Ovary (tissue), 9 donors: ENCODE results near the gene RNF114. TPM values are rescaled to one million over a fixed set of nuclear protein-coding genes. Genes with fewer than 3 reads are reported as not detected.

Experiments used
- DNase-seq, 5 donors: peaks; one replicate each; pipeline ENCODE4 v3.0.0-alpha.2; 2019 to 2020
- H3K27ac ChIP-seq, 2 donors: fragments of 200-600 bp; one replicate each; pipeline versions ENCODE4 v1.5.1 to v1.8.0; 2019 to 2022
- H3K27me3 ChIP-seq: fragments of 200-600 bp; one replicate; pipeline ENCODE4 v1.8.0; 2022
- H3K36me3 ChIP-seq: fragments of 200-600 bp; sonication (generic); one replicate; pipeline ENCODE4 v1.5.1; 2019
- H3K4me1 ChIP-seq: one replicate; pipeline ENCODE4 v1.8.1; 2013; ENCODE audit warnings: mild to moderate bottlenecking, moderate library complexity; ENCODE audit not compliant: insufficient read depth
- H3K4me3 ChIP-seq: fragments of 200-600 bp; sonication (generic); one replicate; pipeline ENCODE4 v1.5.1; 2017
- H3K9me3 ChIP-seq, 2 donors: fragments of 200-600 bp in 1 of 2; sonication (generic) in 1 of 2; one replicate each; pipeline versions ENCODE4 v1.5.1 to v1.8.1; 2013 to 2019; ENCODE audit warnings: mild to moderate bottlenecking in 1 of 2, moderate library complexity in 1 of 2
- CTCF ChIP-seq, 3 donors: fragments of 450-650 bp in 2 of 3; fragments of 200-600 bp in 1 of 3; IDR thresholded peaks; one replicate each; pipeline versions ENCODE4 v1.5.1 to v1.8.0; 2016 to 2022; ENCODE audit warnings: antibody characterized with exemption in 3 of 3, mild to moderate bottlenecking in 1 of 3
- EP300 ChIP-seq: sonication (generic); formaldehyde crosslinking; IDR thresholded peaks from one replicate; pipeline ENCODE4 v1.6.1; 2017; ENCODE audit warnings: antibody characterized with exemption
- POLR2A ChIP-seq: fragments of 450-650 bp; IDR thresholded peaks from one replicate; pipeline ENCODE4 v1.6.1; 2017; ENCODE audit warnings: antibody characterized with exemption, mild to moderate bottlenecking, moderate library complexity
- WGBS, 3 donors: extraction: QIAGEN DNeasy Blood & Tissue Kit in 1 of 3; methylation state at CpG; one replicate each; pipeline versions ENCODE4 v1.1.5 to v1.1.7; 2013 to 2017; 5-methylcytosine and 5-hydroxymethylcytosine counted together
- intact Hi-C, 4 donors: fragments of 100-400 bp; cut with DNase I; formaldehyde crosslinking; loops; one replicate each; pipeline versions ENCODE4 v1.11.0 to v1.15.1; 2022 to 2023
- polyA plus RNA-seq, 2 donors: library from polyadenylated mRNA; stranded (reverse); fragments of 200-250 nt in 1 of 2; fragments of 350-450 nt in 1 of 2; fragmentation: Illumina TruSeq in 1 of 2; extraction: RNeasy Lipid Tissue Mini Kit (QIAGEN cat#74804) in 1 of 2; gene quantifications; one replicate each; pipeline ENCODE4 v1.2.3, GENCODE V29; 2013 to 2014
- total RNA-seq, 7 donors: library from RNA; depleted of rRNA in 2 of 7; stranded (reverse); fragments of >200 nt in 2 of 7; fragmentation: NEBNext Ultra II Directional in 3 of 7; extraction: Animal tissue kit (Norgen Biotek cat#: 25700) in 3 of 7; gene quantifications; one replicate each; pipeline versions ENCODE4 v1.1.0 to v1.2.4, GENCODE V29; 2016 to 2023
- donor health status: DM: no; HTN: no; CAD: no; lungs with moderate emphysema.
- donor health status: DM: no; HTN: no; CAD: no.
- donor health status: Bipolar disorder and iron deficiency.
- donor health status: DM: yes; HTN: yes; CAD: no.
- donor health status: DM: no; HTN: no; CAD: no.
- donor health status: DM: yes; HTN: yes; CAD: no.

Gene RNF114
- total and polyA plus RNA-seq, 9 donors = 44.2 to 186 (median 65.2) TPM

- Histone ChIP-seq H3K9me3 (no peaks in the 10 kb centered on the region), H3K4me1 (no peaks in the 10 kb centered on the region), H3K27me3 (no peaks in the 10 kb centered on the region), H3K4me3 (no peak overlapping the region), H3K36me3 (no peaks in the 10 kb centered on the region), H3K27ac (no peak overlapping the region)
- TF ChIP-seq CTCF (IDR thresholded peaks at IDR 0.05) (peak; percentile 76 to 96 (median 78)), EP300 (no peak)
- DNase-seq = peak; percentile 67 to 84 (median 81)
- intact Hi-C loops = loop anchor here in 2 of 4 donors (5.0 kb wide), 1 partner anchor 316 kb away; no protein-coding TSS in a partner anchor
- WGBS, 3 donors = 9 to 12% (median 10%) methylated on average over 15 of the region's 15 CpGs
These were observed 7.6 kb upstream of the RNF114 start for GRCh38 chr20:49928411-49929141.

GRCh38 chr20:49929142-49929494 is 7.1 kb upstream of the RNF114 start:
- H3K4me3 ChIP-seq = no peak overlapping the region
- no peaks in the 10 kb centered on the region for H3K36me3 ChIP-seq
- 35 to 43% (median 39%) methylated on average over 4 of the region's 4 CpGs for WGBS, 3 donors
- no peak overlapping the region for H3K27ac ChIP-seq
- intact Hi-C loops = loop anchor here in 2 of 4 donors (5.0 kb wide), 1 partner anchor 317 kb away; no protein-coding TSS in a partner anchor
- H3K9me3 ChIP-seq = no peaks in the 10 kb centered on the region
- TF ChIP-seq CTCF (IDR thresholded peaks at IDR 0.05) = no peak
- TF ChIP-seq EP300 = no peak
- no peak for TF ChIP-seq POLR2A
- H3K27me3 ChIP-seq = no peaks in the 10 kb centered on the region
- H3K4me1 ChIP-seq = no peaks in the 10 kb centered on the region
- peak in 1 of 5 donors; percentile 5 for DNase-seq

- no peak for TF ChIP-seq CTCF (IDR thresholded peaks at IDR 0.05)
- no peak for TF ChIP-seq POLR2A
- TF ChIP-seq EP300 = no peak
- WGBS, 3 donors = 6 to 14% (median 6%) methylated on average over 21 of the region's 21 CpGs
- no peaks in the 10 kb centered on the region for H3K27me3 ChIP-seq
- peak overlapping the region; percentile 89 for H3K4me3 ChIP-seq
- intact Hi-C loops = loop anchor here in 1 of 4 donors (10.0 kb wide), 1 partner anchor 321 kb away; no protein-coding TSS in a partner anchor
- DNase-seq = no peak
- no peaks in the 10 kb centered on the region for H3K36me3 ChIP-seq
- no peaks in the 10 kb centered on the region for H3K9me3 ChIP-seq
- H3K27ac ChIP-seq = peak overlapping the region; percentile 2 to 80
- peaks cover 19% of the 10 kb centered on the region for H3K4me1 ChIP-seq
These were observed 448 bp upstream of the RNF114 start for GRCh38 chr20:49935746-49936152.

- Histone ChIP-seq H3K9me3 (no peaks in the 10 kb centered on the region), H3K36me3 (no peaks in the 10 kb centered on the region), H3K4me3 (peak overlapping the region; percentile 89), H3K4me1 (peaks cover 19% of the 10 kb centered on the region), H3K27ac (peak overlapping the region; percentile 75 to 80), H3K27me3 (no peaks in the 10 kb centered on the region)
- TF ChIP-seq POLR2A (no peak), EP300 (no peak), CTCF (IDR thresholded peaks at IDR 0.05) (no peak)
- DNase-seq = no peak
- intact Hi-C loops = loop anchor here in 1 of 4 donors (10.0 kb wide), 1 partner anchor 322 kb away; no protein-coding TSS in a partner anchor
- WGBS, 3 donors = 18 to 22% (median 21%) methylated on average over 12 of the region's 12 CpGs
These were observed 1.1 kb downstream of the RNF114 start for GRCh38 chr20:49937027-49937929.
